Right lobe of liver (tissue), 4 donors: ENCODE data around the gene SLC44A5.

Source experiments
- CTCF ChIP-seq, 4 donors: fragments of 200-600 bp in 3 of 4; fragments of 450-650 bp in 1 of 4; IDR thresholded peaks; one replicate each; pipeline versions ENCODE4 v1.5.1 to v1.8.0; 2016 to 2022; ENCODE audit warnings: antibody characterized with exemption in 4 of 4, mild to moderate bottlenecking in 2 of 4
- POLR2A ChIP-seq: fragments of 450-650 bp; IDR thresholded peaks from one replicate; pipeline ENCODE4 v1.6.1; 2017; ENCODE audit warnings: antibody characterized with exemption, mild to moderate bottlenecking
- donor health status: DM: no; HTN: no; CAD: no.
- donor health status: DM: no; HTN: no; CAD: no.
- donor health status: DM: no; HTN: yes; CAD: no.

- TF ChIP-seq CTCF (IDR thresholded peaks at IDR 0.05) (no peak), POLR2A (no peak)
Observed at GRCh38 chr1:75440274-75440673, 170.6 kb downstream of the SLC44A5 start.
